Skin of body (tissue), 2 donors: Measurements from ENCODE around the gene TRAT1. TPM values are rescaled to one million over a fixed set of nuclear protein-coding genes. Genes with fewer than 3 reads are reported as not detected.

Source experiments
- DNase-seq: peaks from one replicate; lab custom pipeline; 2025; lab: John Stamatoyannopoulos, UW
- total RNA-seq: library from RNA; depleted of rRNA; stranded (reverse); fragments of >200 nt; gene quantifications from one replicate; pipeline ENCODE4 v1.2.3, GENCODE V29; 2014

TRAT1 gene
- total RNA-seq, 1 donor from 2014 or later, result 0.59 TPM

DNA sequence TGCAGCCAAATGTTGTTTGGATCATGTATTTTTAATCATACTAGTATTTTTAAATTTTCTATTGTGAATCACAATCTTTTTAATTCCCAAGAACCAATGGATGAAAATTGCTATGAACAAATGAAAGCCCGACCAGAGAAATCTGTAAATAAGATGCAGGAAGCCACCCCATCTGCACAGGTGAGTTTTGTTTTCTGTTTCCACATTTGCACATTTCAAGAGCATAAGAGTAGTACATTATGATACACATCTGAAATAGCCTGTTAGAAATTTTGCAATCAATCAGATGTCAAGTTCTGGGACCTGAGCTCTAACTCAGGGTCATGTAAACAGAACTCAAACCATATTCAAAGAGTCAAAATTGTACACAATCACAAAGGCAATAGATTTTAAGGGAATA is 26.5 kb downstream of the TRAT1 start:
- no peak for DNase-seq

- no peak for DNase-seq
Observed at GRCh38 chr3:108861401-108861800, 38.8 kb downstream of the TRAT1 start.

DNA sequence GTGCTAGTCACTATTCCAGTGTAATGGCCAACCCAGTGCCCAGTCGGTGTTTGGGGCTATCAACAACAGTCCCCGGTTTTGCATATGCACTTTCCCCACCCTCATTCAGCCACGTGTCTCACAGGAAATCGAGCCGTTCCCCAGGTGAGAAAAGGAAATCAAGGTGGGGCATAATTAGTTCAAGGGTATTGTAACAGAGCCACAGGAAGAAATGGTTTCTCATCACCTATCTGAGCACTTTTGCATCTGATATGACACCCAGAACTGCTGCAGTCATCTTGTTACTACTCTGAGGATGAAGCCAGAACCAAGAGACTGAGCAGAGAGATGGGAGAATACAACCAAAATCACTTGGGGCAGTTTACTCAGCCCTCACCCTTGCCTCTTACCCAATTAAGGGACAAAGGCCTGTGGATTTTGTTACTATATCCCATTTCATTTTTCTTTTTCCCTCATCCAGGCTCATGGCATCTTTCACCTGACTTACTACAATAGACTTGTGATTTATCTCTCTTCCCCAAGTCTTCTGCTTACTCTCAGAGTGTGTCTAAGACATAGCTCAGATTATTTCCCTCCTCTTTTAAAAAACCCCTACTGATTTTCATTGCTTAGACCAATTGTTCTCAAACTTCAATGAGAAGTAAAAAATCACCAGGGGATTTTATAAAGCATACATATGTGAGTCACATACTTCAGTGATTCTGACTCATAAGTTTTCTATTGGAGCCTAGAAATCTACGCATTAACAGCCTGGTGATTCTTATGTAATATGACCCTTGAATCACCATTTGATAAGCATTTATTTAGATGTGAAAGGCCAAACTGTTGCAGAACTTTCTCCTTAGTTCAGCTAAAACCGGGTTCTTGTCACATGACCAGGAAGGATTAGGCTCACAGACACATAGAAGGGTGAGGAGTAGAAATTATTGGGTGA is 40.5 kb downstream of the TRAT1 start:
- DNase-seq, result no peak

GRCh38 chr3:108863799-108864135 is 41.2 kb downstream of the TRAT1 start:
- DNase-seq, result no peak

DNA sequence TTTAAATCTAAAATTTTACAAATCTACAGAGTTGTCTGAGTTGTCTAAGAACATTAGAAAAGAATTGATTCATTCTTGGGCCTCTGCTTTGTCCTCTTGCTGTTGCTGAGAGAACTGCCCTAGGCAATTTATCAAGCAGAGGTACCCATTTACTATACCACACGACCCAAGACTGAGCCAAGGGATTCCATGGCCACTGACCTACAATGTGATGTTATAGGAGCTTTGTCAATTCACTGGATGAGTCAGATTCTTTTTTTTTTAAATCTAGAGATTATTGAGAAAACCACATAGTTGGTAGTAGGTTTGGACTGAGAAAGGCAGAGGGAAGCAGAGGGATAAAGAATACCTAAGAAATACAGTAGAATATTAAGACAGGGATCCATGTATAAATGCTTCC is 55.3 kb downstream of the TRAT1 start:
- no peak for DNase-seq

GRCh38 chr3:108879915-108880314 is 57.3 kb downstream of the TRAT1 start:
- no peak for DNase-seq

DNA sequence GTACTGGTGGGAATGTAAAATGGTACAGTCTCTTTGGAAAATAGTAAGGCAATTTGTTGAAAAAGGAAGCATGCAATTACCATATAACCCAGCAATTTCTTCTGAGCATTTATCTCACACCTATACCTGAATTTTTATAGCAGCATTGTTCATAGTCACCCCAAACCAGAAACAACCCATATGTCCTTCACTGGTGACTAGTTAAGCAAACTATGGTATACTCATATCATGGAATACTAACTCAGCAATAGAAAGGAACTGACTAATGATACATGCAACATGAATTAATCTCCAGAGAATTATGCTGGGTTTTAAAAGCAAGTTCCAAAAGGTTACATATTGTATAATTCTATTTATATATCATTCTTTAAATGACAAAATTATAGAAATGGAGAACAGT is 60.2 kb downstream of the TRAT1 start:
- no peak for DNase-seq

GRCh38 chr3:108883373-108883772 is 60.8 kb downstream of the TRAT1 start:
- DNase-seq, result no peak

GRCh38 chr3:108887121-108887520 is 64.5 kb downstream of the TRAT1 start:
- DNase-seq, result no peak

DNA sequence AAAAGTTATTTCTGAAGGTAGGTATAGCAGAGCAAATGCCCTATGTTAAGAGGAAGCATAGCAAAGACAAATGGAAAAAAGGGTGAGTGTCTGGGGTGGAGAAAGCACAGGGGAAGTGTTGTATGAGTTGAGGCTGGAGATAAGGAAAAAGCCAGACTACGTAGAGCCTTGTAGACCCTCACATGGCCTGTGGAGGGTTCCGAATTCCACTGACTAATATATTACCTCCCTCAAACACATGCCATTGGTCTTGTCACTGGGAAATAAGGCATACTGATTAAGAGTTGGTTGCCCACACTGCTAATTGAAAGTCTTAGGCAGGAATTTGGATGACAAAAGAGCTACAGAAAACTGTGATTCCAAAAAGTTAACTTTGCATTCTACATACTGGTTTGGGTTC is 65.2 kb downstream of the TRAT1 start:
- no peak for DNase-seq

GRCh38 chr3:108891833-108892232 is 69.2 kb downstream of the TRAT1 start:
- no peak for DNase-seq

- DNase-seq, result no peak
Observed at GRCh38 chr3:108894981-108895380, 72.4 kb downstream of the TRAT1 start.

DNA sequence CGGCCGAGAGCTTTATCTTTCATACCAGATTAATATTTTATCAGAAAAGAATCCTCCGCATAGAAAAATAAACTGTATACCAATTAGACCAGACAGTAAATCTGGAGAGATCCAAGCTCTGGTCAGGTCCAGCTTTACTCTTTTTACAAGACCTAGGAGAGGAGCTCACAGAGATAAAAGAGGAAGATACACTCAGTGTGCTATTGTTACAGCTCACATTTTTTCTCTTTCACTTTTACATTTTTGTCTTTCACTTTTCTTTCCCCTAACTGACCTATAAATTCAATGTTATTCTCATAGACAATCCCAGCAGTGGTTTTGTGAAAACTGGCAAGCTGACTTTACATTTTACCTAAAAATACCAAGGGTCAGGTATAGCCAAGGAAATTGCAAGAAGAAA is 75.3 kb downstream of the TRAT1 start:
- DNase-seq, result no peak

DNA sequence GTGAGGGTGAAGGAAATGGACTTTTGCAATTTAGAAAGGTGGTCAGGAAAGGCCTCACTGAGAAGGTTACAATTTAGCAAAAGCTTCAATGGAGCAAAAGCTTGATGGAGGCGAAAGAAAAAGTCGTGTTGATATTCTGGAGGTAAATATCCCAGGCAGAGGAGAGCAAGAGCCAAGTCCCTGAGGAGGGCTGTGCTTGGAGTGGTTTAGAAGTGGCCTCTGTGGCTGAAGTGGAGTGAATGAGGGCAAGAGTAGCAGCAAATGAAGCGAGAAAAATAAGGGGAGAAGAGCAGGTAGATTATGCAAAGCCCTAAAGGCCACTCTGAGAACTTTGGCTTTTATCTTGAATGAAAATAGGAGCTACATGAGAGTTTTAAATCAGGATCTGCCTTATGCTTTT is 76.9 kb downstream of the TRAT1 start:
- no peak for DNase-seq

Other genes with a start within 250 kb of the TRAT1 start
- 12.8 TPM for gene CIP2A, start 233.3 kb upstream of the TRAT1 start, total RNA-seq
- 12.8 TPM for gene DZIP3, start 233.1 kb upstream of the TRAT1 start, total RNA-seq
- not detected for gene RETNLB, start 65.4 kb upstream of the TRAT1 start, total RNA-seq
- gene GUCA1C, start 131.1 kb downstream of the TRAT1 start, total RNA-seq, result not detected